GM10248 (cell line): ENCODE results near the gene TADA1.

Source experiments
- CTCF ChIA-PET: fragments of 300-600 bp; sonication (Branson Sonifier 250); formaldehyde crosslinking; extraction: SDS; loops from one replicate; lab custom pipeline; 2021; ENCODE audit warnings: antibody characterized with exemption; lab: Yijun Ruan, JAX
- POLR2A ChIA-PET: fragments of 350-650 bp; sonication (Branson Sonifier 250); formaldehyde crosslinking; extraction: SDS; loops from one replicate; lab custom pipeline; 2020; ENCODE audit warnings: antibody characterized with exemption; lab: Yijun Ruan, JAX
- DNase-seq: peaks from one replicate; pipeline ENCODE4 v3.0.0; 2012; ENCODE audit errors: extremely low spot score
- TF ChIP-seq, protein P1 (sequence below): IDR thresholded peaks from 2 replicates; pipeline ENCODE4 v1.5.1; 2012; ENCODE audit warnings: mild to moderate bottlenecking, low read depth; ENCODE audit errors: extremely low read depth, missing control alignments, control extremely low read depth

TADA1 gene

DNA sequence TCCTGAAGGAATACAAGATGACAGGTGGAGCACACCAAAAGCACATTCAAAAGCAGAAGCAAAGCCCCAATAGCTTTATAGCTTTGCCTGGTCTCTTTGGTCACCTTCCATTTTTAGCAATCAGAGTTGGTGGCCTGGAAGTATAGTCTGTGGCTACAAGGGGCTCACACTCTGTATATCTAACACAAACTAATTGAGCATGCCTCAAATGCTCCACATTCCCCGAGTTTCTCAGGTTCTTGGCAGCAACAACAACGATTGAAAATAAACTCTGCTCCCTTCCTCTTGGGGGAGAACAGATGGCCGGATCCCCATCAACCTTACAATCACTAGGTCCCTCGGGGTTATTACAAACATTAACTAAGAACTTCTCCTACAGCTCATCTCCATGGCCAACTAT lies 24.9 kb upstream of the TADA1 start:
- DNase-seq: no peak
- ChIA-PET CTCF (interaction anchor here (1.0 to 5.8 kb wide), 5 partner anchors 9 to 166 kb away, joined by 3 to 39 read pairs (median 5); partner anchors contain the start of gene TADA1), POLR2A (no interaction called here)
- TF ChIP-seq, protein P1, sequence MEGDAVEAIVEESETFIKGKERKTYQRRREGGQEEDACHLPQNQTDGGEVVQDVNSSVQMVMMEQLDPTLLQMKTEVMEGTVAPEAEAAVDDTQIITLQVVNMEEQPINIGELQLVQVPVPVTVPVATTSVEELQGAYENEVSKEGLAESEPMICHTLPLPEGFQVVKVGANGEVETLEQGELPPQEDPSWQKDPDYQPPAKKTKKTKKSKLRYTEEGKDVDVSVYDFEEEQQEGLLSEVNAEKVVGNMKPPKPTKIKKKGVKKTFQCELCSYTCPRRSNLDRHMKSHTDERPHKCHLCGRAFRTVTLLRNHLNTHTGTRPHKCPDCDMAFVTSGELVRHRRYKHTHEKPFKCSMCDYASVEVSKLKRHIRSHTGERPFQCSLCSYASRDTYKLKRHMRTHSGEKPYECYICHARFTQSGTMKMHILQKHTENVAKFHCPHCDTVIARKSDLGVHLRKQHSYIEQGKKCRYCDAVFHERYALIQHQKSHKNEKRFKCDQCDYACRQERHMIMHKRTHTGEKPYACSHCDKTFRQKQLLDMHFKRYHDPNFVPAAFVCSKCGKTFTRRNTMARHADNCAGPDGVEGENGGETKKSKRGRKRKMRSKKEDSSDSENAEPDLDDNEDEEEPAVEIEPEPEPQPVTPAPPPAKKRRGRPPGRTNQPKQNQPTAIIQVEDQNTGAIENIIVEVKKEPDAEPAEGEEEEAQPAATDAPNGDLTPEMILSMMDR: no peak

DNA sequence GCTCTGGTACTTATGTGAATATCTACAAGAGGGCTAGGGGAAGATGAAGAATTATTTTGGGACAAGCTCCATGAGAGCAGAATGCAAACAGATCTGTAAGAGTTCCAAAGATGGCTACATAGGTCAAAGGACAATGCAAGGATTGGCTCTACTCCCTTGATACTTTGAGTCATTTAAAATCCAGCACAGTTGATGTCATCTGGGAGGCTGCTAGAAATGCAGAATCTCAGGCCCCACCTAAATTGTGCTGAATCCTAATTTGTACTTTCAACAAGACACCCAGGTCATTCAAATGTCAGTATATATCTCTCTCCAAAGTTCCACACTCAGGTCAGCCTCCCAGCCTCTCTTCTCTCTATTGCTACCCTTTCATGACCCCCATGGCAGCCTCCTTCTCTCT lies 23.7 kb upstream of the TADA1 start:
- TF ChIP-seq, protein P1: no peak
- ChIA-PET CTCF (interaction anchor here (1.0 to 5.8 kb wide), 4 partner anchors 10 to 167 kb away, joined by 4 to 39 read pairs (median 14); no protein-coding TSS in a partner anchor), POLR2A (no interaction called here)
- no peak for DNase-seq

DNA sequence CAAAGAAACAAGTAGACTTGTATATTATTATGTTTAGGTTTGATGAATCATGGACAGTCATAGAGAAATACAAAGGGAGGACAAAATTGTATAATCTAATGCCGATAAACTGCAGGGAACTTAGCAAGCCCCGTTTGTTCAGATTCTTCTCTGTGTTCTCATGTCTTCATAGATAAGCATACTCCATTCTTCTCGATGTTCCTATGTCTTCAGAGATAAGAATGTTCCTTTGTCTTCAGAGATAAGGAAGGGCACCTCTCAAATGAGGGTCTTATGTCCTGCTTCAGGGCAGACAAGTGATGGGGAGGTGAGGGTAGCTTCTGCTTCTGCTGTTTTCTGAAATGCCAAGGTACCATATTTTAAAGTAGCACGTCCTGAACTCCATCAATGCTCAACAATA lies 19.7 kb upstream of the TADA1 start:
- DNase-seq: no peak
- ChIA-PET CTCF (interaction anchor here (1.3 to 2.1 kb wide), 3 partner anchors 14 to 163 kb away, joined by 3 to 12 read pairs (median 3); no protein-coding TSS in a partner anchor), POLR2A (no interaction called here)
- TF ChIP-seq, protein P1: no peak

DNA sequence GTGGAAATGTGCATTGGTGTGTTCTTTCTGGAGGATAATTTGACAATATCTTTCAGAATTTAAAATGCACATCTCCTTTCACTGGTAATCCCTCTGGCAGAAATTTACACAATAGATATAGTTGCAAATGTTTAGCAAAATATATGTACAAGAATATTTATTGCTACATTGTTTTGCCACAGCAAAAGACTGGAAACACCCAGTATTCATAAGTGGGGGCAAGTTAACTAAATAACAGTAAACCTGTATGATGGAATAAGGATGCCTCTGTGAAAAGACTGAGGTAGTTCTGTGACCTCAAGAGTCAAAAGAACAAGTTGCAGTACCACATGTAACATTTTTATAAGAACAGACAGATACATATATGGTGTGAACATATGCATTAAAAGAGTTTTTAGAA lies 13.7 kb upstream of the TADA1 start:
- TF ChIP-seq, protein P1: no peak
- DNase-seq: no peak
- ChIA-PET CTCF (no interaction called here), POLR2A (no interaction called here)

DNA sequence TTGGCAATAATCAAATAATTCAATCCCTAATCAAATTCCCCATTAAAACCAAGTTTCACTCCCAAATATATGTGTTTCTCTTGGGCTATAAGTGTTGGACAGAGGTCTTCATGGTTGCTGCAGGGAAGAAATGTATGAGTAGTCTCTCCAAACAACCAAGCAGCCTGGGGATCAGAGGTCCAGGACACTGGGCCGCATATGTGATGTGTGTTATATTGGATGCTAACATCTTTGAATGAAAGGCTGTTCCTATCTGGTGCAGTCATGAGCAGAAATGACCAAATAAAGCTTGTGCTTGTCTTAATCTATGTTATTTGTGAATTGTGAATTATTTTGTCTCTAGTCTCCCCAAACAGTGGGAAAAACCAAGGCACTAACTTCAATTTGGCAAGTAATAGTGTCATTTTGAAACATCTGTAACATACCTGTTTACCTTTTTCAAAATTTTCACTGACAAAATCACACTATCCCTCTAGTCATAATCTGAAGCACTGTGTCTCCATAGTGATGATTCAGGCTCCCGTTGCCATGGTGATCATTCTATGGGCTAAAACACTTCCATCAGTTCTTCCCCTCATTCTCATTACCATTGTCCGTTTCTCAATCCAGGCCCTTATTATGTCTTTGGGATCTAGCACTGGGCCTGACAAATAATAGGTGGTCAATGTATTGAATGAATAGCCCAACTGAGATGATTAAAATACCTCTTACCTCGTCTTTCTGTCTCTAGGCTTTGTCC lies 12.5 kb upstream of the TADA1 start:
- POLR2A ChIA-PET: no interaction called here
- no peak for DNase-seq
- CTCF ChIA-PET: interaction anchor here (0.7 kb wide), 1 partner anchor 171 kb away, joined by 4 read pairs; no protein-coding TSS in a partner anchor
- TF ChIP-seq, protein P1: no peak

DNA sequence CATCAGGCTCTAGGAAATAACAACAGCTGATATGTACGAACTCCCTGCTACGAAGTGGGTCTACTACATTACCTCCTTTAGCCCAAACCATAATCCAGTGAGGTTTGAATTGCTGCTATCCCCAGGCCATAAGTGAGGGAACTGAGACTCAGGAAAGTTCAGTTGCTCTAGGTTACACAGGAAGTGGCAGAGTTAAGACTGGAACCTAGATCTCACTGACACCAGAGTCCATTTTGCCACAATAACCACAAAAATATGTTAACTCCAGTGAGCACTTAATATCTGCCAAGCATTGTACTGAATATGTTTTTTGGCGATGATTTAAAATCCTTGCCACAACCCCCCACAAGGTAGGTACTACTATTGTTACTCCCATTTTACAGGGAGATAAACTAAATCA lies 8.9 kb upstream of the TADA1 start:
- POLR2A ChIA-PET: no interaction called here
- DNase-seq: no peak
- CTCF ChIA-PET: interaction anchor here (0.8 to 6.8 kb wide), 5 partner anchors 9 to 175 kb away, joined by 3 to 51 read pairs (median 4); no protein-coding TSS in a partner anchor
- TF ChIP-seq, protein P1: no peak
